Glomerular visceral epithelial cell (primary cell): ENCODE results near the gene TRIM13.
"Not testable (repeated sequence)": the region's sequence is repeated elsewhere in the genome, so short reads cannot be mapped to it uniquely, and the experiment has no call there.

Source experiments
- DNase-seq: peaks from one replicate; pipeline ENCODE4 v3.0.0-alpha.2; 2016; ENCODE audit errors: extremely low spot score

Gene TRIM13, protein sequence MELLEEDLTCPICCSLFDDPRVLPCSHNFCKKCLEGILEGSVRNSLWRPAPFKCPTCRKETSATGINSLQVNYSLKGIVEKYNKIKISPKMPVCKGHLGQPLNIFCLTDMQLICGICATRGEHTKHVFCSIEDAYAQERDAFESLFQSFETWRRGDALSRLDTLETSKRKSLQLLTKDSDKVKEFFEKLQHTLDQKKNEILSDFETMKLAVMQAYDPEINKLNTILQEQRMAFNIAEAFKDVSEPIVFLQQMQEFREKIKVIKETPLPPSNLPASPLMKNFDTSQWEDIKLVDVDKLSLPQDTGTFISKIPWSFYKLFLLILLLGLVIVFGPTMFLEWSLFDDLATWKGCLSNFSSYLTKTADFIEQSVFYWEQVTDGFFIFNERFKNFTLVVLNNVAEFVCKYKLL

DNA sequence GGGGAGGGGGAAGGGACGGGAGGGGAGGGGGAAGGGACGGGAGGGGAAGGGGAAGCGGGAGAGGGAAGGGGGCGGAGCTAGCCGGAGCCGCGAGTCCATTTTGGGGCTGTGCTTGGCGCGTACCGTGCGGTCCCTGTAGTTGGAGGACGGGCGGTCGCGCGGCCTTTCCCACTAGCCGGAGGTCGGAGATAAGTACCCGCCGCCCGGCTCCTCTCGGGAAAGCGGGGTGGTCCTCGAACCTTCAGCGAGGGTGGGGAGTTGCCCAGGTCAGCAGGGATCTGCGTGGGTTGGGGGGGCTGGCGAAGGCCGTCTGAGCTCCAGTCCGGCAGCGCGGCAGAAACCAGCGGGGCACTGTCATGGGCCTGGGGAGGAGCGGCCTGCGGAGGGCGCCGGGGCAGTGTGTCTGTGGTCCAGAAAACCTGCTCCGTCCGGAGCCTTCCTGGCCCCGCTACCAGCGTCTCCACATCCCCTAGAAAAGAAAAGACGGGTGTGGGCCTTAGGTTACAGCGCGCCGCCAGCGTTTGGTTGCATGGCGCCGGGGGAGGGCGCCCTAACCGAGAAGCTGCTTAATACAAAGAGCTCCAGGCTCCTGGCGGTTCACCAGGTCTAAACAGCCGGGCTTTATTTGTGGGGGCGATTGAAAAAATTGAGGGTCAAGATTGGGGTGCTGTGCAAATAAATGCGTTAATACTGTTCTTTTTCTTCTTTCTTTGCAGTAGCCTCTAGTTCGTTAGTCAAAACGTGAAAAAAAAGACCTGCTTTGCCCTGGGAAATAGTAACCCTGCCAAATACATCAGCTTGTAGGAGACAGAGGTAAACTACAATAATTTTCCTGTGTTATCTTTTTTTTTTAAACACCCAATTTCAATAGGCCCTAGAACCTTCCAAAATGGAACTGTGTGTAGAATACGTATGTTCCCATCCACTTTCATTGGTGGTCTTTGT lies at the start of gene TRIM13:
TRIM13 (plus strand) TSS at position 92 of the 945 bp plus-strand sequence. CDS start 14,899 bp downstream, outside the sequence.
- DNase-seq = peak; percentile 89

DNA sequence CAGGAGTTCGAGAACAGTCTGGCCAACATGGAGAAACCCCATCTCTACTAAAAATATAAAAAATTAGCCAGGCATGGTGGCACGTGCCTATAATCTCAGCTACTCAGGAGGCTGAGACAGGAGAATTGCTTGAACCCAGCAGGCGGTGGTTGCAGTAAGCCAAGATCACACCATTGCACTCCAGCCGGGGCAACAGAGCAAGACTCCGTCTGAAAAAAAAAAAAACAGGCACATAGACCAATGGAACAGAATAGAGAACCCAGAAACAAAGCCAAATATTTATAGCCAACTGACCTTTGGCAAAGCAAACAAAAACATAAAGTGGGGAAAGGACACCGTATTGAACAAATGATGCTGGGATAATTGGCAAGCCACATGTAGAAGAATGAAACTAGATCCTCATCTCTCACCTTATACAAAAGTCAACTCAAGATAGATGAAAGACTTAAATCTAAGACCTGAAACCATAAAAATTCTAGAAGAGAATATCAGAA lies 48.0 kb upstream of the TRIM13 start:
- DNase-seq = not testable (repeated sequence)

DNA sequence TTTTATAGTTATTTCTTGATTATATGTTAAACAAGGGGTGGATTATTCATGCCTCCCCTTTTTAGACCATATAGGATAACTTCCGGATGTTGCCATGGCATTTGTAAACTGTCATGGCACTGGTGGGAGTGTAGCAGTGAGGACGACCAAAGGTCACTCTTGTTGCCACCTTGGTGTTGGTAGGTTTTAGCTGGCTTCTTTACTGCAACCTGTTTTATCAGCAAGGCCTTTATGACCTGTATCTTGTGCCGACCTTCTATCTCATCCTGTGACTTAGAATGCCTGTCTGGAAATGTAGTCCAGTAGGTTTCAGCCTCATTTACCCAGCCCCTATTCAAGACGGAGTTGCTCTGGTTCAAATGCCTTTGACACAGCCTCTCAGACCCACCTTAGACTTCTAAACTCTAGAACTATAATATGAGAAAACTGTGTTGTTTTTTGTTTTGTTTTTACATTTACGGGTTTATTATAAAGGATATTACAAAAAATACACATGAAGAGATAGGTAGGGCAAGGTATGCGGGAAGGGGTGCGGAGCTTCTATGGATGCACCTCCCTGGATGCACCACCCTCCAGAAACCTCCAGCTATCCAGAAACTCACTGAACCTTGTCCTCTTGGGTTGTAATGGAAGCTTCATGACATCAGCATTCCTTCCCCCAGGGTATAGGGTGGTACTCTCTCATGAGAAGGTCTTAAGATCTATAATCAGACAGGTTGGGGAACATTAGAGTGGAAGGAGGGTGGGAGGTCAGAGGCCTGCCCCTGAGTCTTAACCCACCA lies 44.9 kb upstream of the TRIM13 start:
- DNase-seq = no peak

DNA sequence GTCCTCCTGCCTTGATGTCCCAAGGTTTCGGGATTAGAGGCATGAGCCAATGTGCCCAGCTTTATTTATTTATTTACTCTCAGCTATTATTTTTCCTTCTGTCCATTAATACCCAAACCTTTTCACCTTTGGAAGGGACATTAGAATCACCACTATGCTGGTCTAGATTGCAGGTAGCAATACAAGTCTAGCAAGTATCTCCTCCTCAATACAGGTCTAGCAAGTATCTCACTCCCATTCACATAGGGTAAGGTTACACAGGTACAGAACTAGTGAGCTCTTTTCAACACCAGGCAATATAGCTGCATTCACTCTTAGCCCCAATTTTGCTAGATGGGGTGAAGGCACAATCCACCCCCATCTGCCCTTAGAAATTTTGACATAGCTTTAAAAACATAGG lies 43.3 kb upstream of the TRIM13 start:
- no peak for DNase-seq

DNA sequence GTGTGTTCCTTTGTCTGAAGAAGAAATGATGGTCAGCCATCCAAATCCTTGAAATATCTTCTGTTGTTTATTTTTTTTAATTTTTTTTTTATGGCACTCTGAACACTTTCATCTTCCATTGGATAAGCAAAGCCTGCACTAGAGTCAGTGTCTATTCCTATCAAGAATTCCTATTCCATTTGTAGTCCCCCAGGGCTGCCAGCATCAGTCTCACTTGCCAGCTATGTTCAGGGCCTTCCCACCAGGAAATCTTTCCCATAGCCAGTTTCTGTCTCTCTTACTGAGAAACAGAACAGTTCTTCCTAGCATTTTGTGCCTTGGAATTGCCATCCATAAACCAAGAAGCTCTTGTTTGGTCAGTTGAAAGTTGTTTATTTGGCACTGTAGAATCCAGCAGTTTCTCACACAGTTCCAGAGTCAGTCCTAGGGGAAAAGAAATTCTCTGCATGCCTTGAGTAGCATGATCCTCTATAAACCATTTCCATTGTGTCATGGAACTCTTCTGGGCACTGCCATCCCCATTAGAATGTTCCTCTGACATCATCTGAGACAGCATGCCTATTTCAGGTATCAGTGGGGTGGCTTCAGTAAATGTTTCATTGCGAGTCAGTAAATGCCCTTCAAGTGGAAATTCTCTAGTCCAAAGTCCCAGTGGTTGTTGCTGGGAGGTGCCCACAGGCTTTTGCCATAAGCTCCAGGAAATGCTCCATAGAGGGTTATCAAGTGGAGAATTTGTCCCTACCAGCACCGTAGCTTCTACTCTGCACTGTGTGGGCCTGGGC lies 42.0 kb upstream of the TRIM13 start:
- peak; percentile 19 for DNase-seq

DNA sequence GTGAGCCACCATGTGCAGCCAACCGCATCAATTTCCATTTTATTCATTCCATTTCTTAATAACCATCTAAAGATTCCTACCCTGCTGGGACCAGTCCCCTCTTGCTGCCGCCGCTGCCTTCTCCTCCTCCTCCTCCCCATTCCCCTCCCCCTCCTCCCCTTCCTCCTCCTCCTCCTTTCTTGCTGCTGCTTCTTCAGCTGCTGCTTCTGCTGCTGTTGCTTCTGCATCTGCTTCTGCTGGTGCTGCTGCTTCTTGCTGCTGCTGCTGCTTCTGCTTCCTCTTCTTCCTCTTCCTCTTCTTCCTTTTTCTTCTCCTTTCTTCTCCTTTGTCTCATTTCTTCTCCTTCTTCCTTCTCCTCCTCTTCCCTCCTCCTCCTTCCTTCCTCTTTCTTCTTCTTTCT lies 40.7 kb upstream of the TRIM13 start:
- no peak for DNase-seq

DNA sequence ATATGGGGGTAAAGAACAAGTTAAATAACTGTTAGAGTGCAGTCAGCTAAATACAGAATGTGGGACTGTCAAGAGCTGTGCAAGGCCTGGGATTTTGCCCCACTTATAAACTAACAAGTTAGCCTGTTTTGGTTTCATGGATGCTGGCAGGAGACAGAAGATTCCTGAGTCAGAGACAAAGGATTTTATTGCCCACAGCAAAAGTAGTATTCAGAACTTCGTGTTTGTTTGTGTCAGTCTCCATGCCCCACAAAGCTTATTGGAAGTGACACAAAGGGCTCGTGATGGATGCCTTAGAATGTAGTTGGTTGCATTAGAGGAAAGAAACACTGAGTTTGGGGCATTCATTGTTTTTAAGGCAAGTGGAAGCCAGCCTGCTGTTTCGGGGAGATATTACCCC lies 38.5 kb upstream of the TRIM13 start:
- no peak for DNase-seq

DNA sequence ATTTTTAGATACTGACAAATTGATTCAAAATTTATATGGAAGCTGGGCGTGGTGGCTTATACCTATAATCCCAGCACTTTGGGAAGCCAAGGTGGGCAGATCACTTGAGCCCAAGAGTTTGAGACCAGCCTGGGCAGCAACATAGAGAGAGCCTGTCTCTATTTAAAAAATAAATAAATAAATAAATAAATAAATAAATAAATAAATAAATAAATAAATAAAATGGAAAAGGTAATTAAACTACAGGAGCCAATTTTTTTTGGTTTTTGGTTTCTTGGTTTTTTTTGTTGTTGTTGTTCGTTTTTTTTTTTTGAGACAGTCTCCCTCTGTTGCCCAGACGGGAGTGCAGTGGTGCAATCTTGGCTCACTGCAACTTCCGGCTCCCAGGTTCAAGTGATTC lies 29.4 kb upstream of the TRIM13 start:
- DNase-seq = no peak

DNA sequence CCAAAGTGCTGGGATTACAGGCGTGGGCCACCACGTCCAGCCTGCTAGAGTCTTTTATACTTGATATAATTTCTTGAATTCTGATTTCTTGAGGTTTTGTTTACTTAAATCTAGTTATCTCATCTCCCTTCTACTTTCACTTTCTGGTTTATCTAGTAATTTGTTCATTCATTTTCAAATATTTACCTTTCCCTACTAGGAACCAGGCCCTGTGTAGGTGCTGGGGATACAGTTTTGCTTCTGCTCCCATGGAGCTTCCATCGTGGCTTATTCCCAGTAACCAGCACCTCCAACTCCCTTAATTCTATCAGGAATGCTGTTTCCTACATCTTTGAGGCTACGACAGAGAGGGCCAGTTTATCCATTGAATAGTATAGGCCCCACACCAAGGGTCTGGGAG lies 24.1 kb upstream of the TRIM13 start:
- no peak for DNase-seq

DNA sequence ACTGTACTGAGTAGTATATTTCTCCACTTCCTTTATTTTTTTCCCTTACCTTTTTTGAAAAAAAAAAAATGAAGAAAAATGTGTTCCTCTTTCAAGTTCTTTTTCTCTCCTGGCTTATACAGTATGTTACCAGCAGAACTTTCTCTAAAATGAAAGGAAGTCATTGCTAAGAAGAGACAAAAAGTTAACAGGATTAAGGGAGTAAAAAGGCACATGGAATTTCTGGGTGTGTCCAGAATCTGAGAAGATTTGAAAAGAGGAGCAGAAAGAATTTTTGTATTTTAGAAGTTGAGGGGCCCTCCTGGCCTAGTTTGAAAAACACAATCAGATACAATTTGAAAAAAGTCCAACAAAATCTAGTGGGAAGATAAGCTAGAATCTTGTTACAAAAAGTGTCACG lies 21.0 kb upstream of the TRIM13 start:
- DNase-seq = no peak

DNA sequence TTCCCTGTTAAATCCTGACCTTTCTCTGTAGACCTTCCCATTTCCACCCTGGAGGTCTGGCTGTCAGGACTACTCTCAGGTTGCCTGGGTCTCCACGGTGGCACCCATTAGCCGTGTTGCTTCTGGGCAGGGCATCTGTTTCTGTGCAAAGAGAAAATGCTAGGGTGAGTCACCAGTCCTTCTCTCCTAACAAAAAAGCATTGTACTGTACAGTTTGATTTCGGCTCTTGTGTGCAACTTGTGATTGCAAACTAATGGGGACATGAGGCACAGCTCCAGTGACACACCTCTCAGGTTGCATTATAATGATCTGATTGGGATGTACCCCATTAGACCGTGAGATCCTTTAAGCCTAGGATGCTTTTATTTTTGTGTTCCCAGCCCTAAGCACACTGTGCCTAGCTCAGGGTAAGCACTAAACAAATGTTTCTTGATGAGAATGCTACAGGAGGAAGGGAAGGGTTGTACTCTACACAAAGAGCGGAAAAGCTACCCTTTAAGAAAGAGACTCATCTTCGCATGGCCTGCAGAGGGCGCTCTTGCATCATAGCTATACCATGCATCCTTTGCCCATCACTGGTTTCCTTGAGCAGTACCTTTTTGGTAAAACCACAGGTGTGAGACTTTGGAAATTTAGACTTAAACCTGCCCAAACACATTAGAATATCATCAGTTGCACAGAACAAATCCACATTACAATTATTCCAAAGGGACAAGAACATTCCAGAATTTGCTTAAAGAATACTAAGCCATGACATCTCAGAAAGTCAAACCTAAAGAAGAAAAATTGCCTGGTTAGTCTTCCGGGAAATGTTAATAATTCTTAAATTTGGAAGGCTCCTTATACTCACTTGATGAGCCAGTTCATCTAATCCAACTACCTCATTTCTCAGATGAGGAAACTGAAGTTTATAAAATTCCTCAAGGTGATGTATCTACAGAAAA lies 20.3 kb upstream of the TRIM13 start:
- peak; percentile 65 for DNase-seq

DNA sequence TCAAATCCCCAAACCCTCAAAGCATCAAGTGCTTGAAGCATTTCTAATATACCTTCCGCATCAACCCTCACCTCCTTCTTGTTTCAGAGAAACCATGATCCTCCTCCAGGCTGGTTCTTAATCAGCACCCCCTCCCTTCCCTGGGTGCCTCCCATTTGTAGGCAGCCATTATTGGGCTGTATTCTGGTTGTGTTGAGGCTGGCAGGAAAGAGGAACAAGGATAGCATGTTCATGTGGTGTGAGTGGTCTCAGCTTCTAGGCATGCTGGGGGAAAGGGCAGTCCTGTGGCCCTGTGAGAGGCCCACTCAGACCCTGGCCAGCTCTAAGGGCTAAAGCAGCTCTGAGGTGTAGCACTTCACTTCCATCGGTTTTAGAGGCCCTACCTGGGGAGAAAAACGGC lies 18.9 kb upstream of the TRIM13 start:
- DNase-seq = no peak

DNA sequence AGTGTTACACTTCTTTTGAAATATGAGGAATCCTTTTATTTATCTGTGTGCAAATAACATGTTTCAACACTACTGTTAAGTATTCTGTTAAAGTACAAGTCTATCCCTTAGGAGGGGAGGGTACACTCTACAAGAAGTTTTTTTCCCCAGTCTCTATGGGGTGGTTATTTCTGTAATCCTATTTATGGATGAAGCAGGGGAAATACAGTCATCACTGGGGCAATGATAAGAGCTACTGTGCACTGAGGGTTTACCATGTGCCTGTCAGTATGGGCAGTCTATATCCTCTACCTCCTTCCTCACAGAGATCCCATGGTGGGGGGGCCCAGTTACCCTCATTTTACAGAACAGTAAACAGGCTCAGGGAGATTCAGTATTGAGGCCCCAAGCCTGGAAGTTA lies 16.6 kb upstream of the TRIM13 start:
- DNase-seq = no peak

DNA sequence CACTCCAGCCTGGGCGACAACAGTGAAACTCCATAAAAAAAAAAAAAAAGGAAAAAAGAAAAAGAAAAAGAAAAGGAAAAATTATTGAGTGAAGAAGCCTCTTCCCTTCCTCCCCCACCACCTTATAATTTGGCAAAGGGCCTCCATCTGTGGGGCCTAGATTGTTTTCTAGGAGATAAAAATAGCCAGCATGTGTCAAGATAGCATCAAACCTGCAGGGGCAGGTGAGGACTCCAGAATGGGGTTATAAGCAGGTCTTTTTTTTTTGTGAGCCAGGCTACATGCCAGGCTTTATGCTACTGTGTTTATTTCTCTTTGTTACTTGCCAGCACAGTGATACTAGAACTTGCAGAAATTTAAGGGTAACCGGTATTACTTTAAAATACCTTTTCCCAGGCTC lies 11.7 kb upstream of the TRIM13 start:
- no peak for DNase-seq

DNA sequence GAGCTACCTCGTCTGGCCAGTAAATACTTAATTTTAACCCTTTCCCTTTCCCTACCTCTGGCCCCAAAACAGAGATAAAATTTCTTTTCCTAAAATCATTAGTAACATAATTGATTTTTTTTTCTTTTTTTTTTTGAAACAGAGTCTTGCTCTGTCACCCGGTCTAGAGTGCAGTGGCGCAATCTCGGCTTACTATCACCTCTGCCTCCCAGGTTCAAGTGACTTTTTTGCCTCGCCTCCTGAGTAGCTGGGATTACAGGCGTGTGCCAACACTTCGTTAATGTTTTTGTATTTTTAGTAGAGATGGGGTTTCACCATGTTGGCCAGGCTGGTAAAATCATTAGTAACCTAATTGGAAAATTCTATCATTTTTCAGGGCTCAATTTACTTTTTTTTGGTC lies 10.4 kb upstream of the TRIM13 start:
- DNase-seq = no peak

DNA sequence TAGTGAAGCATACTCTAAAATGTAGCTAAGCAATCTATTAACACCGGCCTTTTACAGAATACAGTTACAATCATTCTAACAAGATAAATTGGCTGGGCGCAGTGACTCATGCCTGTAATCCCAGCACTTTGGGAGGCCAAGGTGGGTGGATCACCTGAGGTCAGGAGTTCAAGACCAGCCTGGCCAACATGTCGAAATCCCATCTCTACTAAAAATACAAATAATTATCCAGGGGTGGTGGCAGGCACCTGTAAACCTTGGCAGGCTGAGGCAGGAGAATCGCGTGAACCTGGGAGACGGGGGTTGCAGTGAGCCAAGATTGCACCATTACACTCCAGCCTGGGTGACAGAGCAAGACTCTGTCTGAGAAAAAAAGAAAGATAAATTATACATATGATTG lies 6.2 kb upstream of the TRIM13 start:
- not testable (repeated sequence) for DNase-seq

DNA sequence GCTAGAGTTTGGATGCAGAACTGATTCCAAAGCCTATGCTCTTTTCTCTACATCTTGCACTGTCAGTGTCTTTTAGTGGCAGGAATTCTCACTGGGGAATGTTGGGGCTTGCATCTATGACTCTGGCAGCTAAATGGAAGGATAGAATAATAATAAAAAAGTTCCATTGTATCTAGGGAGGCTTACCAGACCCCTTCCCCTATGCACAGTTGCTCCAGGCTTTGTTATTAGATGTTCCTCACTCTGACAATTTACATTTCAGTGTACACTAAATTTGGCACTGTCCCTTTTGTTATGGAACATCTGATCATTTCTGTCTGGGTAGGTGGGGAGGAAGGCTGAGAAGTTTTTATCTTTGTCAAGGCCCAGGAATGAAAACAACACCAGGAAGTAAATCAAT lies 3.7 kb upstream of the TRIM13 start:
- DNase-seq = no peak

DNA sequence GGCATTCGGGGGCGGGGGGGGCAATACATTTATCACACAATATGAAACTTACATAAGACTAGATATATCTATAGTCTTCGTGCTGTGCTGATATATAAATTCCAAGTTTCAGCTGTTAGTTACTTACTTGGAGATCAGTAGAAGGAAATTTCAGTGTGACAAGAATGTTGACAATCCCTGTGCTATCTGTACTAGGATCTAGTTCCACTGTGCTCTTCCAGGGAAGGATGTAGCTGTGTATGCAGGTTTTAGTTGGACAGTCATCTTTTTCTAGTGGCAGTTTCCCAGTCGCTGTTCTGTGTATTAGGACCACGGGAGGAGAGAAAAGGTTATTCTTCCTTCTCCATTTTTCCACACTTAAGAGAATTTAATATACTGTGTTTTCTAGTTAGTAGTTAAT lies 3.2 kb upstream of the TRIM13 start:
- no peak for DNase-seq

DNA sequence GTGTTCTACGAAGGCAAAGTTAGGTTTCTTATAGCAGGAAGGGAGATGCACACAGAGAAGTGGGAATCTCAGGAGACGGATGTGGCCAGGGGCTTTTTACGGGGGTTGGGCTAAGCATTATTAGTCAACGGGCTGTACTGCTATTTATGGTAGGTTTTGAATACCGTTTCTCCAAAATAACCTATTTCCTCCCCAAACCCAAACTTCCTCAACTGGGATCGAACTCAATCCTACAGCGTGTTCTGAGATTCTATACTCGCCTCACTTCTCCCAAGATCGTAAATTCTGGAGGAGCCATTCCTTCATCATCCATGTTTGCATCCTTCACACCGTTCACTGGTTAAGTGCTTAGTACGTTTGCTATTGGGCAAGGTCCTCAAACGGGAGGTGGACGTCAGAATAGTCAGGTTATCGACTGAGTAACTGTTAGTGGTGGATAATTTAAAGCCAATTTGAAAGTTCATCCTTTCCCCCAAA lies 1.2 kb upstream of the TRIM13 start:
- no peak for DNase-seq
